HG03025 (cell line): Measurements from ENCODE around the gene ADAMTS12.

Source experiments
- ATAC-seq: cut with Tn5 transposase; IDR thresholded peaks from one replicate; pipeline ENCODE4 v1.9.1; 2021; ENCODE audit warnings: mild to moderate bottlenecking, moderate library complexity; ENCODE audit not compliant: unreplicated experiment, low FRiP score

Gene ADAMTS12

GRCh38 chr5:33769968-33770367 lies 121.8 kb downstream of the ADAMTS12 start:
- no peak for ATAC-seq

GRCh38 chr5:33769196-33769595 lies 122.6 kb downstream of the ADAMTS12 start:
- ATAC-seq: no peak

- ATAC-seq: no peak
Observed at GRCh38 chr5:33766023-33766422, 125.8 kb downstream of the ADAMTS12 start.

- no peak for ATAC-seq
Observed at GRCh38 chr5:33764786-33765185, 127.0 kb downstream of the ADAMTS12 start.

GRCh38 chr5:33763435-33763834 lies 128.4 kb downstream of the ADAMTS12 start:
- ATAC-seq: no peak

GRCh38 chr5:33762859-33763258 lies 128.9 kb downstream of the ADAMTS12 start:
- ATAC-seq: no peak

- no peak for ATAC-seq
Observed at GRCh38 chr5:33761139-33761538, 130.7 kb downstream of the ADAMTS12 start.

- ATAC-seq: no peak
Observed at GRCh38 chr5:33758737-33759136, 133.1 kb downstream of the ADAMTS12 start.

GRCh38 chr5:33756491-33756890 lies 135.3 kb downstream of the ADAMTS12 start:
- ATAC-seq: no peak

- ATAC-seq: no peak
Observed at GRCh38 chr5:33755231-33755630, 136.6 kb downstream of the ADAMTS12 start.

- no peak for ATAC-seq
Observed at GRCh38 chr5:33753704-33754103, 138.1 kb downstream of the ADAMTS12 start.

- ATAC-seq: no peak
Observed at GRCh38 chr5:33748754-33749153, 143.0 kb downstream of the ADAMTS12 start.

GRCh38 chr5:33745101-33745770 lies 146.6 kb downstream of the ADAMTS12 start:
- ATAC-seq: no peak

- no peak for ATAC-seq
Observed at GRCh38 chr5:33743099-33743498, 148.7 kb downstream of the ADAMTS12 start.

- no peak for ATAC-seq
Observed at GRCh38 chr5:33742181-33742580, 149.6 kb downstream of the ADAMTS12 start.

GRCh38 chr5:33738967-33739366 lies 152.8 kb downstream of the ADAMTS12 start:
- no peak for ATAC-seq

- no peak for ATAC-seq
Observed at GRCh38 chr5:33738097-33738496, 153.7 kb downstream of the ADAMTS12 start.

- no peak for ATAC-seq
Observed at GRCh38 chr5:33737697-33738096, 154.1 kb downstream of the ADAMTS12 start.

- no peak for ATAC-seq
Observed at GRCh38 chr5:33737284-33737683, 154.5 kb downstream of the ADAMTS12 start.

- ATAC-seq: no peak
Observed at GRCh38 chr5:33736510-33736909, 155.3 kb downstream of the ADAMTS12 start.

GRCh38 chr5:33735072-33735471 lies 156.7 kb downstream of the ADAMTS12 start:
- no peak for ATAC-seq

- ATAC-seq: no peak
Observed at GRCh38 chr5:33734537-33734936, 157.3 kb downstream of the ADAMTS12 start.

GRCh38 chr5:33733225-33733624 lies 158.6 kb downstream of the ADAMTS12 start:
- ATAC-seq: no peak
